Lung (tissue), 12 donors: ENCODE results near the gene NBL1. TPM values are rescaled to one million over a fixed set of nuclear protein-coding genes. Genes with fewer than 3 reads are reported as not detected.

Experiments used
- ATAC-seq: fragments of 200-7000 bp; cut with Tn5 transposase; one replicate; pipeline ENCODE4 v1.9.1; 2020; ENCODE audit warnings: moderate number of reproducible peaks; ENCODE audit not compliant: insufficient read depth, low FRiP score
- DNase-seq, 3 donors: peaks; one replicate each; pipeline ENCODE4 v3.0.0-alpha.2; 2013 to 2017
- H3K27ac ChIP-seq, 2 donors: one replicate each; pipeline ENCODE4 v1.5.1; 2013; ENCODE audit warnings: mild to moderate bottlenecking in 2 of 2, moderate library complexity in 2 of 2, control low read depth in 1 of 2, inconsistent platforms in 1 of 2, low read depth in 1 of 2, low read length in 1 of 2
- H3K27me3 ChIP-seq, 3 donors: one replicate each; pipeline ENCODE4 v1.5.1; 2013; ENCODE audit warnings: low read length in 2 of 3; ENCODE audit not compliant: control insufficient read depth in 3 of 3, insufficient read depth in 3 of 3
- H3K36me3 ChIP-seq, 4 donors: one replicate each; pipeline ENCODE4 v1.5.1; 2013; ENCODE audit warnings: low read length in 4 of 4, mild to moderate bottlenecking in 1 of 4, moderate library complexity in 1 of 4; ENCODE audit not compliant: control insufficient read depth in 4 of 4, insufficient read depth in 4 of 4
- H3K4me1 ChIP-seq, 5 donors: one replicate each; pipeline ENCODE4 v1.5.1; 2013; ENCODE audit warnings: low read length in 5 of 5, mild to moderate bottlenecking in 2 of 5, moderate library complexity in 1 of 5; ENCODE audit not compliant: control insufficient read depth in 5 of 5, insufficient read depth in 5 of 5
- H3K4me3 ChIP-seq: one replicate; pipeline ENCODE4 v1.5.1; 2013; ENCODE audit warnings: mild to moderate bottlenecking, control low read depth, moderate library complexity
- H3K9ac ChIP-seq, 2 donors: one replicate each; pipeline ENCODE4 v1.5.1; 2013; ENCODE audit warnings: low read length in 2 of 2, control low read depth in 1 of 2; ENCODE audit not compliant: insufficient read depth in 1 of 2
- H3K9me3 ChIP-seq, 4 donors: one replicate each; pipeline ENCODE4 v1.5.1; 2013; ENCODE audit warnings: low read length in 3 of 4, mild to moderate bottlenecking in 1 of 4, moderate library complexity in 1 of 4; ENCODE audit not compliant: control insufficient read depth in 4 of 4, insufficient read depth in 3 of 4
- WGBS, 2 donors: extraction: QIAGEN DNeasy Blood & Tissue Kit; methylation state at CpG; one replicate each; pipeline ENCODE4 v1.1.7; 2013; 5-methylcytosine and 5-hydroxymethylcytosine counted together
- polyA plus RNA-seq, 2 donors: library from polyadenylated mRNA; stranded (reverse); fragments of 200-250 nt; gene quantifications; one replicate each; pipeline ENCODE4 v1.2.1, GENCODE V29; 2013
- total RNA-seq, 2 donors: library from RNA; depleted of rRNA in 1 of 2; stranded (reverse); fragments of >200 nt in 1 of 2; gene quantifications; one replicate each; pipeline ENCODE4 v1.2.1, GENCODE V29; 2014 to 2021
- TF ChIP-seq, protein P1 (sequence below): IDR thresholded peaks from 2 replicates; pipeline ENCODE4 v1.5.1; 2012; ENCODE audit warnings: mild to moderate bottlenecking; ENCODE audit errors: control extremely low read depth, extremely low read depth
- donor health status: control.
- donor health status: control.
- donor health status: Bipolar disorder and iron deficiency.
- donor health status: healthy.
- donor health status: DM: yes; HTN: yes; CAD: no.

Gene NBL1
- total and polyA plus RNA-seq, 4 donors = 48.0 to 133 (median 104) TPM

DNA sequence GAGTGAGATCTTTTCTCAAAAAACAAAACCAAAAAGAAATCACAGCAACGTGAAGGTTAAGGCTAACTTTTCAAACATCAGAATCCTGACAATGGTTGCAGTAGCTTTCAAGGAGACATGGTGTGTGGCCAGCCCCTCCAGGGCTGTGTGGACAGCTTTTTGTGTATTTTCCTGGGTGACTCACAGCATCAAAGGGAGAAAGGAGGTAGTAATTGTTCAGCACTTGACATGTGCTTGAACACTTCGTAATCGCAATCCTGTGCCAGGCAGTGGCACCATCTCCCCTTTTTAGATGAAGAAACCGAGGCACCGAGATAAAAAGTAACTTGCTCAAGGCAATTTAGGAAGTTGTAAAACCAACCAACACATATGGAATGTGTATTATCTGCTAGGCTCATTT lies 10.3 kb downstream of the NBL1 start:
- 63 to 91% methylated on average over 5 of the region's 5 CpGs for WGBS, 2 donors
- H3K27ac ChIP-seq = peak overlapping the region in 1 of 2 donors; percentile 12
- ATAC-seq = no peak

DNA sequence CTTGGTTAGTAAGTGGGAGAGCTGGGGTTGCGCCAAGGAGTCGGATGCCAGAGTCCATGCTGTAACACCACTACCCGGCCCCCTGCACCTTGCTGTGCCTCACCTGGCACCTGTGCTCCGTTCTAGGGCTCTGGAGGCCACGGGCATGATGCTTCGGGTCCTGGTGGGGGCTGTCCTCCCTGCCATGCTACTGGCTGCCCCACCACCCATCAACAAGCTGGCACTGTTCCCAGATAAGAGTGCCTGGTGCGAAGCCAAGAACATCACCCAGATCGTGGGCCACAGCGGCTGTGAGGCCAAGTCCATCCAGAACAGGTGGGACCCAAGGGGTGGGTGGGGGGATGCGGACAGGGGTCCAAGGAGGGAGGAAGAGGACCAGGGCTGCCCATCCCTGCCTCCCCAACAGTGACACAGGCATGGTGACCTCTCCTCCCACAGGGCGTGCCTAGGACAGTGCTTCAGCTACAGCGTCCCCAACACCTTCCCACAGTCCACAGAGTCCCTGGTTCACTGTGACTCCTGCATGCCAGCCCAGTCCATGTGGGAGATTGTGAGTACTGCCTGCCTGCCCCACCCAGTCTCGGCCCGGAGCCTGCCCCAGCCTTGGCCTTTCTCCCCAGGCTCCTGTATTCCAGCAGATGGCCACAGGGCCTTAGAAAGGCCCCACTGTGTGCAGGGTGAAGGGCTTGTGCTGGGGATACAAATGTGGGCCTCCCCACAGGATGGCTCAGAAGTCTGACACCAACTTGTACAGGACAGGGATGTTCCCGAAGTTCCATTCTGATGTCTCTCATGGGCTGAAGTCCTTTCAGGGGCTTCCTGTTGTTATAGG lies 11.0 kb downstream of the NBL1 start:
- Histone ChIP-seq H3K4me3 (no peak overlapping the region), H3K4me1 (peaks cover 0 to 16% (median 5%) of the 10 kb centered on the region in 5 donors), H3K27me3 (no peaks in the 10 kb centered on the region), H3K9me3 (no peaks in the 10 kb centered on the region), H3K9ac (no peak overlapping the region), H3K27ac (no peak overlapping the region), H3K36me3 (peaks cover 0 to 10% (median 2%) of the 10 kb centered on the region in 4 donors)
- TF ChIP-seq, protein P1, sequence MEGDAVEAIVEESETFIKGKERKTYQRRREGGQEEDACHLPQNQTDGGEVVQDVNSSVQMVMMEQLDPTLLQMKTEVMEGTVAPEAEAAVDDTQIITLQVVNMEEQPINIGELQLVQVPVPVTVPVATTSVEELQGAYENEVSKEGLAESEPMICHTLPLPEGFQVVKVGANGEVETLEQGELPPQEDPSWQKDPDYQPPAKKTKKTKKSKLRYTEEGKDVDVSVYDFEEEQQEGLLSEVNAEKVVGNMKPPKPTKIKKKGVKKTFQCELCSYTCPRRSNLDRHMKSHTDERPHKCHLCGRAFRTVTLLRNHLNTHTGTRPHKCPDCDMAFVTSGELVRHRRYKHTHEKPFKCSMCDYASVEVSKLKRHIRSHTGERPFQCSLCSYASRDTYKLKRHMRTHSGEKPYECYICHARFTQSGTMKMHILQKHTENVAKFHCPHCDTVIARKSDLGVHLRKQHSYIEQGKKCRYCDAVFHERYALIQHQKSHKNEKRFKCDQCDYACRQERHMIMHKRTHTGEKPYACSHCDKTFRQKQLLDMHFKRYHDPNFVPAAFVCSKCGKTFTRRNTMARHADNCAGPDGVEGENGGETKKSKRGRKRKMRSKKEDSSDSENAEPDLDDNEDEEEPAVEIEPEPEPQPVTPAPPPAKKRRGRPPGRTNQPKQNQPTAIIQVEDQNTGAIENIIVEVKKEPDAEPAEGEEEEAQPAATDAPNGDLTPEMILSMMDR = no peak
- no peak for DNase-seq
- ATAC-seq = no peak
- 67 to 84% methylated on average over 14 to 15 of the region's 15 CpGs for WGBS, 2 donors

More for the DNA sequence above, 10.3 kb downstream of the NBL1 start:
- Histone ChIP-seq H3K4me1 (peaks cover 0 to 16% (median 6%) of the 10 kb centered on the region in 5 donors), H3K36me3 (peaks cover 0 to 10% (median 2%) of the 10 kb centered on the region in 4 donors), H3K9ac (no peak overlapping the region), H3K27me3 (no peaks in the 10 kb centered on the region), H3K9me3 (no peaks in the 10 kb centered on the region), H3K4me3 (no peak overlapping the region)
- no peak for DNase-seq
- TF ChIP-seq, protein P1 = no peak

DNA sequence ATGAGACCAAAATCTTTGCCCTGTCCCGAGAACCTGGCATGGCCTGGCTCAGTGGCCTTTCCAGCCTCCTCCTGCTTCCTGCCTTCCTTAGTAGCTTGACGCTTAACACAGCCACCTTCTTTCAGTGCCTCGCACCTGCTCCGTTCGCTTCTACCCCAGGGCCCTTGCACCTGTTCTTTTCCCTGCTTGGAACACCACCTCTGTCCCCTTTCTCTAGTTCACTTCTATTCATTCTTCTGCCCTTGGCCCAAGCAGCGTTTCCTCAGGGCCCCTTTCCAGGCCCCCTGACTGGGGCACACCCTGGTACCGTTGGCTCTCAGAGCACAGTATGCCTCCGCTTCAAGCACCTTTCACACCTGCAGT lies 11.6 kb downstream of the NBL1 start:
- 82 to 95% methylated on average over 8 of the region's 8 CpGs for WGBS, 2 donors
- Histone ChIP-seq H3K9me3 (no peaks in the 10 kb centered on the region), H3K4me3 (no peak overlapping the region), H3K4me1 (peaks cover 0 to 13% (median 2%) of the 10 kb centered on the region in 5 donors), H3K36me3 (peaks cover 0 to 10% (median 2%) of the 10 kb centered on the region in 4 donors), H3K27me3 (peaks cover 0 to 2% (median 0%) of the 10 kb centered on the region in 3 donors), H3K9ac (no peak overlapping the region), H3K27ac (no peak overlapping the region)
- DNase-seq (no peak), ATAC-seq (no peak)
- TF ChIP-seq, protein P1 = no peak
